K562 (cell line): ENCODE results near the gene DIPK1B. TPM values are rescaled to one million over a fixed set of nuclear protein-coding genes. Genes with fewer than 3 reads are reported as not detected.

Experiments used
- CBFB ChIP-seq: sonication (generic); formaldehyde crosslinking; IDR thresholded peaks from 2 replicates; pipeline ENCODE4 v1.4.0; 2020; ENCODE audit warnings: mild to moderate bottlenecking, missing genetic modification reagents
- CC2D1A ChIP-seq: fragments of 450-650 bp; IDR thresholded peaks from 2 replicates; pipeline ENCODE4 v1.6.1; 2017; ENCODE audit warnings: mild to moderate bottlenecking
- EHMT2 ChIP-seq: fragments of 450-650 bp; IDR thresholded peaks from 2 replicates; pipeline ENCODE4 v1.6.1; 2018; ENCODE audit warnings: antibody characterized with exemption
- HNRNPUL1 ChIP-seq: fragments of 200-400 bp; formaldehyde crosslinking; IDR thresholded peaks from 2 replicates; pipeline ENCODE4 v1.6.1; 2017; ENCODE audit warnings: low read length
- HOMEZ ChIP-seq: fragments of 250-450 bp; sonication (Bioruptor Pico); IDR thresholded peaks from 2 replicates; pipeline ENCODE4 v1.4.0; 2020; ENCODE audit warnings: mild to moderate bottlenecking, moderate library complexity
- PHF21A ChIP-seq: fragments of 450-650 bp; IDR thresholded peaks from 2 replicates; pipeline ENCODE4 v1.6.1; 2017; ENCODE audit warnings: low read depth, borderline replicate concordance
- POLR2B ChIP-seq: fragments of 450-650 bp; IDR thresholded peaks from 2 replicates; pipeline ENCODE4 v1.6.1; 2018; ENCODE audit warnings: low read depth; ENCODE audit not compliant: partially characterized antibody
- POLR3G ChIP-seq: IDR thresholded peaks from 2 replicates; pipeline ENCODE4 v1.6.1; 2011; ENCODE audit not compliant: insufficient read length, insufficient replicate concordance; ENCODE audit errors: extremely low read depth
- PTBP1 ChIP-seq: fragments of 200-400 bp; formaldehyde crosslinking; IDR thresholded peaks from 2 replicates; pipeline ENCODE4 v1.6.1; 2017; ENCODE audit warnings: low read depth, low read length
- PYGO2 ChIP-seq: fragments of 450-650 bp; IDR thresholded peaks from 2 replicates; pipeline ENCODE4 v1.6.1; 2016; ENCODE audit warnings: mild to moderate bottlenecking, missing genetic modification characterization, moderate library complexity, missing compliant biosample characterization
- RBFOX2 ChIP-seq: fragments of 200-400 bp; formaldehyde crosslinking; IDR thresholded peaks from 2 replicates; pipeline ENCODE4 v1.6.1; 2017; ENCODE audit warnings: low read depth, mild to moderate bottlenecking, low read length, moderate library complexity
- RBM22 ChIP-seq: fragments of 200-400 bp; formaldehyde crosslinking; IDR thresholded peaks from 2 replicates; pipeline ENCODE4 v1.6.1; 2018; ENCODE audit warnings: low read length, low read depth; ENCODE audit not compliant: poor library complexity, severe bottlenecking
- SMAD4 ChIP-seq: fragments of 250-450 bp; sonication (Bioruptor Pico); conservative IDR thresholded peaks from 2 replicates; pipeline ENCODE4 v1.8.0; 2021; ENCODE audit warnings: inconsistent platforms, mild to moderate bottlenecking, moderate library complexity
- SRSF7 ChIP-seq: fragments of 200-400 bp; formaldehyde crosslinking; optimal IDR thresholded peaks from 2 replicates; pipeline ENCODE3; 2017; ENCODE audit warnings: mild to moderate bottlenecking, low read depth, low read length
- TAF15 ChIP-seq: fragments of 200-400 bp; formaldehyde crosslinking; IDR thresholded peaks from 2 replicates; pipeline ENCODE4 v1.6.1; 2017; ENCODE audit warnings: mild to moderate bottlenecking, low read depth, low read length, moderate library complexity
- ZNF639 ChIP-seq, 2 experiments: fragments of 200-800 bp in 1 of 2; sonication (Bioruptor generic) in 1 of 2; sonication (generic) in 1 of 2; formaldehyde crosslinking in 1 of 2; IDR thresholded peaks in 1 of 2; conservative IDR thresholded peaks in 1 of 2; 2 replicates each; pipeline versions ENCODE4 v1.5.0 to v1.6.1; 2016 to 2020; ENCODE audit warnings: missing compliant biosample characterization in 1 of 2, missing genetic modification characterization in 1 of 2, missing genetic modification reagents in 1 of 2
- polyA plus RNA-seq, 8 experiments: library from polyadenylated mRNA; depleted of rRNA in 4 of 8; stranded (reverse) in 5 of 8; unstranded in 3 of 8; fragments of >200 nt; fragmentation: Nextera tagmentation in 2 of 8; fragmentation: Illumina TruSeq in 1 of 8; extraction: Ambion mirVana in 2 of 8; extraction: Trizol in 1 of 8; gene quantifications; 2 replicates each; pipeline versions ENCODE4 v1.2.1 to v1.2.3, GENCODE V29; 2011 to 2014; ENCODE audit warnings: inconsistent platforms in 1 of 8, missing spikeins in 1 of 8
- total RNA-seq, 7 experiments: library from RNA; depleted of rRNA in 6 of 7; stranded (reverse); fragments of >200 nt in 6 of 7; fragmentation: Illumina TruSeq in 2 of 7; extraction: Trizol in 2 of 7; gene quantifications; 2 replicates each; pipeline versions ENCODE4 v1.2.1 to v1.2.3, GENCODE V29; 2011 to 2021; ENCODE audit warnings: low replicate concordance in 1 of 7

DIPK1B gene
- total and polyA plus RNA-seq, 9 of the 15 experiments (the other 6 are each of a cell fraction or from before 2014, with no cell fraction given), result 0.08 to 22.3 (median 5.9) TPM

GRCh38 chr9:136668983-136669790 lies 43.2 kb upstream of the DIPK1B start (continued):
- TF ChIP-seq POLR3G (no peak), POLR2B (peak; percentile 42), RBFOX2 (peak; percentile 72), ZNF639 (CRISPR knock-in tag; conservative IDR thresholded peaks at IDR 0.05 in 1 of 2, IDR thresholded peaks at IDR 0.05 in 1 of 2) (no peak), HNRNPUL1 (peak; percentile 85), PHF21A (no peak), TAF15 (peak; percentile 84; the same call in 1 of the 2 replicates), CBFB (CRISPR knock-in tag) (no peak), PTBP1 (peak; percentile 89; the same call in 1 of the 2 replicates), SRSF7 (no peak), PYGO2 (no peak), EHMT2 (no peak), RBM22 (peak; percentile 35), HOMEZ (CRISPR knock-in tag) (no peak), SMAD4 (CRISPR knock-in tag) (no peak), CC2D1A (no peak)
